Measurements from ENCODE around the gene PTGER1.
"Not testable (repeated sequence)": the region's sequence is repeated elsewhere in the genome, so short reads cannot be mapped to it uniquely, and the experiment has no call there.

The PTGER1 gene

GRCh38 chr19:14473978-14474578, 1.1 kb downstream of the PTGER1 start:
- no peak for DNase-seq (ENCODE audit: low read depth)

GRCh38 chr19:14473073-14473977, 1.8 kb downstream of the PTGER1 start:
- DNase-seq (ENCODE audit: low read depth), result no peak

DNA sequence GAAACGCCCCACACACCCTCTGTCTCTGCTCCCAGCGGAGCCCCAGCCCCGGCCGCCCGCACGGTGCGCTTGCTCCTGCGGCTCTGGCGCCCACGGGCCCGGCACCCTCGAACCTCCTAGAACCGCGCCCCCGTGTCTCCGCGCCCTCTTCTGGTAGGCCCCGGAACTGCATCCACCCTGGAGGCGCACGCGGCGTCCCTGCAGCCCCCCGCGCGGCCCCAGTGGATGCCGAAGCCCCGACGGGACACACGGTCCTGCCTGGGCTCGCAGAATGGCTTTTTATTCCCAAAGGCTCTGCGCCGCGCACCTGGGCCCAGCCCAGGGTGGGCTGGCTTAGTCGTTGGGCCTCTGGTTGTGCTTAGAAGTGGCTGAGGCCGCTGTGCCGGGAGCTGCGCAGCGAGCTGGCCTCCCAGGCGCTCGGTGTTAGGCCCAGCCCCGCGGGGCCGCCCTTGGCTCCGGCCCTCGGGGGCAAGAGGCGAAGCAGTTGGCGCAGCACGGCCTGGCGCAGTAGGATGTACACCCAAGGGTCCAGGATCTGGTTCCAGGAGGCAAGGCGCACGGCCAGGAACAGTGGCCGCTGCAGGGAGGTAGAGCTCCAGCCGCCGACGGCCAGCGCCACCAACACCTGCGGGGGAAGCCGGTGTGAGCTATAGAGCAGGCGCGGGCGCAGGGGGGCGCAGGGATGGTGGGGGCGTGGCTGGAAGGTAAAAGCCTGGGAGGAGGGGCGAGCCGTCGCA, 2.8 kb downstream of the PTGER1 start:
- DNase-seq (ENCODE audit: low read depth), result peak; percentile 73

DNA sequence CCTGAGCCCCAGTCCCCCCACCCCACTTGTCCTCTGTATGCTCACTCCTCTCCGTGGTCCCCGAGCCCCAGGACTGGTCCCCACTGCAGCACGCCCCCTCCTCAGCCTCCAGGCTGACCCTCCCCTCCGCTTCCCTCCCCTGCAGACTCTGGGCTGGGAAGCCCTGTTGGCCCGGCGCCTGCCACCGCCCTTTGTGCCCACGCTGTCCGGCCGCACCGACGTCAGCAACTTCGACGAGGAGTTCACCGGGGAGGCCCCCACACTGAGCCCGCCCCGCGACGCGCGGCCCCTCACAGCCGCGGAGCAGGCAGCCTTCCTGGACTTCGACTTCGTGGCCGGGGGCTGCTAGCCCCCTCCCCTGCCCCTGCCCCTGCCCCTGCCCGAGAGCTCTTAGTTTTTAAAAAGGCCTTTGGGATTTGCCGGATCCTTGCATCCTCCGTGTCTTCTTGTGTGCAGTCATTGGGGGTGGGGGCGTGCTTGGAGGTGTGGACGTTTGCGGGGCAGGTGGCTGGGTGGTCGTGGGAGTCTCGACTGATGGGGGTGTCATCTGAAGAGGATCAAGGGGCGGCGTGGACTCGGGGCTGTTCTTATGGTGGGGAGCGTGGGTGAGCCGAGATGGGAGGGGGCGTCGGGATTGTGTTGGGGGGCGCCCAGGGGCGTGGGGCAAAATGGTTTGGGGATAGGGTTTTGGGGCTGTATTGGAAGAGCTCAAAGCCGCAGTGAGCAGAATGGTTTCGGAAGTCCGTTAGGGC, 3.5 kb downstream of the PTGER1 start:
- DNase-seq (ENCODE audit: low read depth), result no peak

GRCh38 chr19:14470031-14470876, 4.9 kb downstream of the PTGER1 start:
- no peak for DNase-seq (ENCODE audit: low read depth)

GRCh38 chr19:14467816-14468215, 7.3 kb downstream of the PTGER1 start:
- peak; percentile 52 for DNase-seq (ENCODE audit: low read depth)

DNA sequence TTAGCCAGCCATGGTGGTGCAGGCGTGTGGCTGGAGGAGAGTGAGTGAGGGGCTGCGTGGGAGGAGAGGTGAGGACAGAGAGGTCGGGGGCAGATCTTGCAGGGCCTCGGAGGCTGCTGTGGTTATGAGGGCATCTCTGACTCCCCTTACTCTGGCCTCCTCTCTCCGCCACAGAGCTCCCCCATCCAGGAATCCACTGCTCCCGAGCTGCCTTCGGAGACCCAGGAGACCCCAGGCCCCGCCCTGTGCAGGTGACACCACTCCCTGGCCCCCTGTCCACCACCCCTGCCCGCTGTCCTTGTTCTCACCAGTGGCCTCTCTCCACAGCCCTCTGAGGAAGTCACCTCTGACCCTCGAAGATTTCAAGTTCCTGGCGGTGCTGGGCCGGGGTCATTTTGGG, 7.8 kb downstream of the PTGER1 start:
- DNase-seq (ENCODE audit: low read depth), result no peak

- DNase-seq (ENCODE audit: low read depth), result no peak
Measured at GRCh38 chr19:14463747-14464146, 11.4 kb downstream of the PTGER1 start.

DNA sequence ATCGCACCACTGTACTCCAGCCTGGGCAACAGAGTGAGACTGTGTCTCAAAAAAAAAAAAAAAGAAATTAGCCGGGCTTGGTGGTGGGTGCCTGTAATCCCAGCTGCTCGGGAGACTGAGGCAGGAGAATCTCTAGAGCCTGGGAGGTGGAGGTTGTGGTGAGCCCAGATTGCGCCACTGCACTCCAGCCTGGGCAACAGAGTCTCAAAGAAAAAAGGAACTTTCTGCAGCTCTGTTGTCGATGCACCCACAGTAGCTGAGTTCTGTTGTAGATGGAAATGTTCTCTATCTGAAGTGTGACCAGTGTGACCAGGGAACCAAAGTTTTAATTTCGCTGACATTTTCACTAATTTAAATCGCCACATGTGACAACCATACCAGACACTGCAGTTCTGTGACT, 12.8 kb downstream of the PTGER1 start:
- DNase-seq (ENCODE audit: low read depth), result not testable (repeated sequence)

DNA sequence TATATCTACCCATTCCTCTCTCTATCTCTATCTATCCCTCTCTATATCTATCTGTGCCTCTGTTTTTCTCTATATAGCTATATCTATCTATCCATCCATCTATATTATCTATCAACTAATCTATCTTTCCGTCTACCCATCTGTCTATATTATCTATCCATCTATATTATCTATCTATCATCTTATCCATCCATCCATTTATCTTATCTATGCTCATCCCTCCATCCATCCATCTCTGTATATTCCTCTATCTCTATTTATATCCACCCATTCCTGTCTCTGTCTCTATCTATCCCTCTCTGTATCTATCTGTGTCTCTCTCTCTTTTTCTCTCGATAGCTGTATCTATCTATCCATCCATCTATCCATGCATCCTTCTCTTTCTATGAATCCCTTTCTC, 14.2 kb downstream of the PTGER1 start:
- DNase-seq (ENCODE audit: low read depth), result no peak

GRCh38 chr19:14459703-14460102, 15.5 kb downstream of the PTGER1 start:
- no peak for DNase-seq (ENCODE audit: low read depth)

- DNase-seq (ENCODE audit: low read depth), result not testable (repeated sequence)
Measured at GRCh38 chr19:14452303-14452702, 22.9 kb downstream of the PTGER1 start.

DNA sequence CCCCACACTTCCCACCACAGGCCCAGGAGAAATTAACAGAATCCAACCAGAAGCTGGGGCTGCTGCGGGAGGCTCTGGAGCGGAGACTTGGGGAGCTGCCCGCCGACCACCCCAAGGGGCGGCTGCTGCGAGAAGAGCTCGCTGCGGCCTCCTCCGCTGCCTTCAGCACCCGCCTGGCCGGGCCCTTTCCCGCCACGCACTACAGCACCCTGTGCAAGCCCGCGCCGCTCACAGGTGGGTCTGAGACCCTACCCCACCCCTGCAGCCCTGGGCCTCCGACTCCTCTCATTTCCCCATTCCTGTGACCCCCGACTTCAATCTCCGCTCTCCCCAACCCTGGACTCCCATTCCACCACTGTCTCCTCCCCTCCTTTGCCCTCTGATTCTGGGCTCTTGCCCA, 24.3 kb downstream of the PTGER1 start:
- no peak for DNase-seq (ENCODE audit: low read depth)

DNA sequence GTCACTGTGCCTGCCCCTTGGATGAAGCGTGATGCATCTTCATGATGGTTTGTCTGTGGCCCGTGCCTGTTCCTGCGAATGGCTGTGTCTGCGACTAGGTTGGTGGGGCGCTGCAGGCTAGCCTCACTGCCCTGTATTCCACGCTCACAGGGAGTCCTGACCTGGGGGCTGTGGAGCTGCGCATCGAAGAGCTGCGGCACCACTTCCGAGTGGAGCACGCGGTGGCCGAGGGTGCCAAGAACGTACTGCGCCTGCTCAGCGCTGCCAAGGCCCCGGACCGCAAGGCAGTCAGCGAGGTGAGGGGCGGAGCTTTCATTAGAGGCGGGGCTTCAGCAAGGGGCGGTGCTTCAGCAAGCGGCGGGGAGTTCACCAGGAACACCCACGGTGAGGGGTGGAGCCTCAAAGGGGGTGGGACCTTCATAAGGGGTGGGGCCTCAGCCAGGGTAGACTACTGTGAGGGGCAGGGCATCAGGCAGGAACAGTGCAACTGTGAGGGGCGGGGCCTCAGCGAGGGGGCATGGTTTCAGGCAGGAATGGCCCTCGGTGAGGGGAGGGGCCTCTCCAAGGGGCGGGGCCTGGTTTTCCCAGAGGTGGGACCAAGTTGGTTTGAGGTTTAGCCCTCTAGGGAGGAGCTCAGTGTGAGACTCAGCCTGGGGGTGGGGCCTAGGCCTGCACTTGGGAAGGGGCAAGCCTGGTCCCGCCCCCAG, 24.8 kb downstream of the PTGER1 start:
- DNase-seq (ENCODE audit: low read depth), result peak; percentile 78

DNA sequence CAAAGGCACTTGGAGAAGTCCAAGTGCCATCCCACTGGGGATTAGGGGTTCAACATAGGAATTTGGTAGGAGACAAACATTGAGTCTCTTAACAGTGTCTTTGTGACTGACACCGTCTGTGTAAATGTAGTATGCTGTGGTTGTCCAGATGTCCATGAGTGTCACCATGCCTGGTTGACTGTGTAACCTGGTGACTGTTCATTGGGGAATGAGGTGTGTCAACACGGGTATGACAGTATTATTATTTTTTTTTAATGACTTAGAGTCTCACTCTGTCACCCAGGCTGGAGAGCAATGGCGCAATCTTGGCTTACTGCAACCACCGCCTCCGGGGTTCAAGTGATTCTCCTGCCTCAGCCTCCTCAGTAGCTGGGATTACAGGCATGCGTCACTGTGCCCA, 25.8 kb downstream of the PTGER1 start:
- DNase-seq (ENCODE audit: low read depth), result peak; percentile 38

- DNase-seq (ENCODE audit: low read depth), result no peak
Measured at GRCh38 chr19:14446336-14447036, 28.7 kb downstream of the PTGER1 start.

- DNase-seq (ENCODE audit: low read depth), result no peak
Measured at GRCh38 chr19:14443632-14444216, 31.4 kb downstream of the PTGER1 start.

GRCh38 chr19:14442891-14443631, 32.1 kb downstream of the PTGER1 start:
- no peak for DNase-seq (ENCODE audit: low read depth)

All from ELR (cell line).